ENCODE results near the gene FRYL.

DNA sequence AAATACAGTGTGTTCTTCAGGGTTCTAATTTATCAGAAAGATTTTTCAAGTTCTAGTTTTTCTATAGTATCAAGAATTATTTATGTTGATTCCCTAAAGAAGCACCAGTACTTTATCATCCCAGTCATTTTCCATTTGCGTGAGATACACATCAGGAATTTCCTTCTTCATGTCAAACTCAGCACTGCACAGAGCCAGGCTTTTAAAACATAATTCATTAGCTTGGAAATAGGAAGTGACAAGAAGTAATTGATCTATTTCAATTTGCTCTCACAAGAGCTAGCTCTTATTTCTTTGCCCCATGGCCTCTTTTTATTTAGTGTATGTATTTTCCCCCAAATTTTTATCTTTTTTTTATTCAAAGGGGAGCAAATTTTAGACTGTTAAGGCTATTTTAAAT, 309.9 kb downstream of the FRYL start:
- no peak for TF ChIP-seq EZH2 (IDR thresholded peaks at IDR 0.05)
- no peak for TF ChIP-seq POLR2AphosphoS5 (IDR thresholded peaks at IDR 0.05; ENCODE audit: borderline replicate concordance, low read depth, low read length)

Data from SK-N-MC (cell line).